GM12878 (cell line): Measurements from ENCODE around the gene HOXB6. TPM values are rescaled to one million over a fixed set of nuclear protein-coding genes. Genes with fewer than 3 reads are reported as not detected.
A peak's percentile ranks its signal among the peaks of the same experiment; 100 is the strongest.

Experiments
- ATAC-seq: fragments of 200-7000 bp; cut with Tn5 transposase; 3 replicates; pipeline ENCODE4 v1.9.1; 2020; ENCODE audit warnings: mild to moderate bottlenecking, moderate library complexity
- BruUV-seq: library from RNA; stranded (reverse); fragments of 400-500 nt; replicated peaks from 2 replicates; lab custom pipeline; 2021; lab: Mats Ljungman, UMichigan
- CTCF ChIA-PET: fragments of 300-600 bp; sonication (Branson Sonifier 250); formaldehyde crosslinking; extraction: SDS; loops from one replicate; lab custom pipeline; 2021; ENCODE audit warnings: inconsistent platforms; lab: Yijun Ruan, JAX
- POLR2A ChIA-PET: fragments of 350-600 bp; formaldehyde crosslinking; extraction: SDS; loops from one replicate; lab custom pipeline; 2021; ENCODE audit warnings: inconsistent platforms; lab: Charles Lee
- RAD21 ChIA-PET: fragments of 300-600 bp; sonication (Branson Sonifier 250); formaldehyde crosslinking; loops from one replicate; lab custom pipeline; 2023; ENCODE audit warnings: antibody characterized with exemption; ENCODE audit not compliant: unreplicated experiment; lab: Charles Lee
- SMC1A ChIA-PET: fragments of 300-600 bp; sonication (Branson Sonifier 250); formaldehyde crosslinking; loops from one replicate; lab custom pipeline; 2023; ENCODE audit not compliant: unreplicated experiment, uncharacterized antibody; lab: Charles Lee
- DNase-seq: peaks from one replicate; pipeline ENCODE4 v3.0.0-alpha.2; 2011; ENCODE audit warnings: low read depth, low spot score
- FAIRE-seq: peaks from 3 replicates; lab custom pipeline; 2011; peaks lifted over from hg19 to GRCh38; lab: Jason Lieb, UNC
- H2AFZ ChIP-seq: 2 replicates; pipeline ENCODE4 v1.6.0; 2011; ENCODE audit warnings: low read depth, low read length, control low read depth; ENCODE audit not compliant: control insufficient read depth
- H3K27ac ChIP-seq: 2 replicates; pipeline ENCODE4 v1.5.1; 2011; ENCODE audit warnings: control low read depth; ENCODE audit not compliant: control insufficient read depth, insufficient read depth
- H3K27me3 ChIP-seq, 2 experiments: replicated peaks in 1 of 2; 2 replicates each; pipeline versions ENCODE4 v1.6.0 to v1.6.1; 2011; ENCODE audit warnings: low read length in 1 of 2; ENCODE audit not compliant: control insufficient read depth in 2 of 2, insufficient read depth in 2 of 2
- H3K36me3 ChIP-seq, 2 experiments: 2 replicates each; pipeline ENCODE4 v1.5.1; 2011; ENCODE audit warnings: low read length in 1 of 2; ENCODE audit not compliant: control insufficient read depth in 2 of 2, insufficient read depth in 2 of 2
- H3K4me1 ChIP-seq: 2 replicates; pipeline ENCODE4 v1.6.1; 2011; ENCODE audit warnings: mild to moderate bottlenecking, low read length, moderate library complexity, mixed read lengths; ENCODE audit not compliant: control insufficient read depth, insufficient read depth
- H3K4me2 ChIP-seq: 2 replicates; pipeline ENCODE4 v1.6.0; 2011; ENCODE audit warnings: control low read depth; ENCODE audit not compliant: control insufficient read depth, insufficient read depth
- H3K4me3 ChIP-seq: fragments of 200-600 bp; sonication (generic); 2 replicates; pipeline ENCODE4 v1.5.1; 2016
- H3K79me2 ChIP-seq: 2 replicates; pipeline ENCODE4 v1.6.0; 2011; ENCODE audit warnings: low read length; ENCODE audit not compliant: control insufficient read depth, insufficient read depth
- H3K9ac ChIP-seq: 2 replicates; pipeline ENCODE4 v1.8.0; 2011; ENCODE audit warnings: low read length, control low read depth, mixed read lengths; ENCODE audit not compliant: control insufficient read depth, insufficient read depth
- H3K9me3 ChIP-seq: replicated peaks from 3 replicates; pipeline ENCODE4 v1.5.1; 2011; ENCODE audit warnings: mild to moderate bottlenecking, low read length; ENCODE audit not compliant: control insufficient read depth, insufficient read depth
- H4K20me1 ChIP-seq: 2 replicates; pipeline ENCODE4 v1.6.0; 2011; ENCODE audit not compliant: control insufficient read depth, insufficient read depth
- BACH1 ChIP-seq: fragments of 450-650 bp; IDR thresholded peaks from 2 replicates; pipeline ENCODE4 v1.6.1; 2017; ENCODE audit warnings: mild to moderate bottlenecking, borderline replicate concordance
- BCL11A ChIP-seq: IDR thresholded peaks from 2 replicates; pipeline ENCODE4 v1.6.1; 2011; ENCODE audit warnings: low read depth, low read length
- EGR1 ChIP-seq, 2 experiments: IDR thresholded peaks; 1 replicate in 1 of 2; 2 replicates in 1 of 2; pipeline ENCODE4 v1.6.1; 2011 to 2012; ENCODE audit warnings: low read depth in 2 of 2, low read length in 2 of 2, borderline replicate concordance in 1 of 2, mild to moderate bottlenecking in 1 of 2, moderate library complexity in 1 of 2
- IKZF1 ChIP-seq: fragments of 450-650 bp; conservative IDR thresholded peaks from 2 replicates; pipeline ENCODE4 v1.6.1; 2017; ENCODE audit warnings: antibody characterized with exemption, mild to moderate bottlenecking
- JUND ChIP-seq: IDR thresholded peaks from 2 replicates; pipeline ENCODE4 v1.6.1; 2012; ENCODE audit warnings: low read depth, mild to moderate bottlenecking, low read length, improper control_type of control experiment, moderate library complexity
- ZSCAN29 ChIP-seq: fragments of 450-650 bp; IDR thresholded peaks from 2 replicates; pipeline ENCODE4 v1.6.1; 2017; ENCODE audit warnings: mild to moderate bottlenecking, moderate library complexity
- WGBS: methylation state at CpG from one replicate; pipeline ENCODE4 v1.1.6; 2016; ENCODE audit warnings: low lambda C conversion rate; ENCODE audit not compliant: insufficient replicate concordance, insufficient coverage; ENCODE audit errors: missing lambda C conversion rate; 5-methylcytosine and 5-hydroxymethylcytosine counted together
- in situ Hi-C: fragments of 300-500 bp; cut with MboI; formaldehyde crosslinking; loops from 9 replicates; pipeline ENCODE4 v1.14.3; 2018; ENCODE audit warnings: mixed read lengths
- intact Hi-C: fragments of 100-400 bp; cut with micrococcal nuclease; formaldehyde crosslinking; loops from one replicate; pipeline ENCODE4 v1.14.2; 2022; ENCODE audit not compliant: unreplicated experiment
- polyA plus RNA-seq, 11 experiments: library from polyadenylated mRNA; depleted of rRNA in 4 of 11; unstranded in 6 of 11; stranded (reverse) in 5 of 11; fragments of >200 nt; fragmentation: Nextera tagmentation in 4 of 11; fragmentation: Illumina TruSeq in 1 of 11; extraction: Ambion mirVana in 4 of 11; extraction: Trizol in 1 of 11; gene quantifications; 1 replicate in 1 of 11; 2 replicates in 10 of 11; pipeline versions ENCODE4 v1.2.1 to v1.2.3, GENCODE V29; 2011 to 2016; ENCODE audit warnings: inconsistent platforms in 2 of 11, missing spikeins in 2 of 11, low read depth in 1 of 11
- total RNA-seq, 4 experiments: library from RNA; depleted of rRNA in 3 of 4; stranded (reverse); fragments of >200 nt in 3 of 4; fragmentation: Illumina TruSeq in 1 of 4; extraction: Trizol in 1 of 4; gene quantifications; 2 replicates each; pipeline versions ENCODE4 v1.2.1 to v1.2.3, GENCODE V29; 2013 to 2021
- TF ChIP-seq, protein P1 (sequence below): fragments of 450-650 bp; formaldehyde crosslinking; IDR thresholded peaks from 2 replicates; pipeline ENCODE4 v1.4.0; 2022; ENCODE audit warnings: mild to moderate bottlenecking, moderate library complexity

Gene HOXB6
- total and polyA plus RNA-seq, 10 of the 15 experiments (the other 5 are each of a cell fraction or from before 2014, with no cell fraction given), result 0.04 to 0.51 (median 0.09) TPM; not detected in 2

GRCh38 chr17:48609759-48610281 is 5.0 kb upstream of the HOXB6 start:
- intact Hi-C loops (no loop called here), in situ Hi-C loops (no loop called here)
- Histone ChIP-seq H3K79me2 (no peaks in the 10 kb centered on the region), H3K36me3 (no peaks in the 10 kb centered on the region; a peak in 1 of 4 replicates), H3K4me2 (peak overlapping the region; percentile 91), H3K27me3 (peaks cover 6 to 13% of the 10 kb centered on the region in 2 experiments; a peak in 3 of 4 replicates), H3K9ac (peak overlapping the region; percentile 76), H4K20me1 (no peaks in the 10 kb centered on the region), H3K4me3 (peak overlapping the region; percentile 86), H2AFZ (peak overlapping the region; percentile 96), H3K4me1 (peaks cover 11% of the 10 kb centered on the region), H3K9me3 (no peaks in the 10 kb centered on the region), H3K27ac (no peak overlapping the region)
- RAD21 ChIA-PET, result interaction anchor here (0.9 to 1.7 kb wide), 5 partner anchors 13 to 529 kb away, joined by 3 to 4 read pairs (median 3); partner anchors contain the start of gene HOXB5
- TF ChIP-seq EGR1 (IDR thresholded peaks at IDR 0.05; ENCODE audit: borderline replicate concordance in 1 of 2, low read depth in 2 of 2, low read length in 2 of 2), result peak in 1 of 2 experiments; percentile 13; a peak in 1 of 3 replicates
- TF ChIP-seq ZSCAN29, result no peak
- TF ChIP-seq IKZF1, result no peak
- no TSS peak for BruUV-seq
- ATAC-seq (no peak), DNase-seq (no peak), FAIRE-seq (no peak)
- POLR2A ChIA-PET, result interaction anchor here (0.6 to 1.7 kb wide), 4 partner anchors 14 to 120 kb away, joined by 3 to 6 read pairs (median 5); no protein-coding TSS in a partner anchor
- 14% methylated on average over 15 of the region's 15 CpGs for WGBS
- CTCF ChIA-PET, result interaction anchor here (0.8 to 1.8 kb wide), 10 partner anchors 9 to 584 kb away, joined by 3 to 8 read pairs (median 4); no protein-coding TSS in a partner anchor
- SMC1A ChIA-PET, result interaction anchor here (0.8 to 1.1 kb wide), 3 partner anchors 21 to 584 kb away, joined by 3 read pairs; no protein-coding TSS in a partner anchor

DNA sequence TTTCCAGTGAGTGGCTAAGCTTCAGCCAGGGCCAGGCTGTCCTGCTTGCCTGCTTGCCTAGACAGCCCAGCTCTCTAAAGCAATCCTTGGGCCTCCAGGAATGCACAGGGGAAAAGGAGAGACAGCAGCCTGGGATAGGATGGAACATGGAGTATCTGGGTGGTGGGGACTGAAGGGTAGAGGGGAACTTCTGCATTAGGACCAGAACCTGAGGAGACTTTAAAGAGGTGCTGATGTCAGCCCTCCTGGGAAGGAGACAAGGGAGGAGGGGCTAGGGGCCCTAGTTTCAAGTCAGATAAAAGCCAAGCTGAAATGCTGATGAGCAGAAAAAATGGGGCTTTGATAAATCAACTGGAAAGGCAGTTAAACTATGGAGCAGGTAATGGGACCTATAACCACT is 4.2 kb upstream of the HOXB6 start:
- ChIA-PET SMC1A (interaction anchor here (1.3 kb wide), 1 partner anchor 16 kb away, joined by 3 read pairs; the partner anchor contains the start of gene HOXB5), RAD21 (interaction anchor here (0.7 to 1.7 kb wide), 5 partner anchors 14 to 346 kb away, joined by 3 to 4 read pairs (median 4); partner anchors contain the start of gene HOXB5), CTCF (interaction anchor here (0.7 to 1.8 kb wide), 9 partner anchors 9 to 584 kb away, joined by 3 to 8 read pairs (median 5); no protein-coding TSS in a partner anchor), POLR2A (interaction anchor here (0.6 to 1.7 kb wide), 3 partner anchors 14 to 233 kb away, joined by 3 to 5 read pairs (median 3); no protein-coding TSS in a partner anchor)
- Histone ChIP-seq H3K36me3 (no peaks in the 10 kb centered on the region; a peak in 1 of 4 replicates), H2AFZ (no peak overlapping the region), H3K4me1 (peaks cover 11% of the 10 kb centered on the region), H3K4me3 (no peak overlapping the region), H4K20me1 (no peaks in the 10 kb centered on the region), H3K4me2 (0 out of 2 replicates have a peak overlapping the region, but pooled peaks have one; percentile 91), H3K9ac (no peak overlapping the region), H3K9me3 (no peaks in the 10 kb centered on the region), H3K79me2 (no peaks in the 10 kb centered on the region), H3K27ac (no peak overlapping the region), H3K27me3 (peaks cover 4 to 8% of the 10 kb centered on the region in 2 experiments; a peak in 3 of 4 replicates)
- BruUV-seq, result no TSS peak
- in situ Hi-C loops (no loop called here), intact Hi-C loops (no loop called here)
- FAIRE-seq (peak; percentile 68), DNase-seq (no peak), ATAC-seq (no peak)
- TF ChIP-seq BACH1 (no peak), BCL11A (no peak), JUND (no peak), IKZF1 (no peak)
- TF ChIP-seq, protein P1, sequence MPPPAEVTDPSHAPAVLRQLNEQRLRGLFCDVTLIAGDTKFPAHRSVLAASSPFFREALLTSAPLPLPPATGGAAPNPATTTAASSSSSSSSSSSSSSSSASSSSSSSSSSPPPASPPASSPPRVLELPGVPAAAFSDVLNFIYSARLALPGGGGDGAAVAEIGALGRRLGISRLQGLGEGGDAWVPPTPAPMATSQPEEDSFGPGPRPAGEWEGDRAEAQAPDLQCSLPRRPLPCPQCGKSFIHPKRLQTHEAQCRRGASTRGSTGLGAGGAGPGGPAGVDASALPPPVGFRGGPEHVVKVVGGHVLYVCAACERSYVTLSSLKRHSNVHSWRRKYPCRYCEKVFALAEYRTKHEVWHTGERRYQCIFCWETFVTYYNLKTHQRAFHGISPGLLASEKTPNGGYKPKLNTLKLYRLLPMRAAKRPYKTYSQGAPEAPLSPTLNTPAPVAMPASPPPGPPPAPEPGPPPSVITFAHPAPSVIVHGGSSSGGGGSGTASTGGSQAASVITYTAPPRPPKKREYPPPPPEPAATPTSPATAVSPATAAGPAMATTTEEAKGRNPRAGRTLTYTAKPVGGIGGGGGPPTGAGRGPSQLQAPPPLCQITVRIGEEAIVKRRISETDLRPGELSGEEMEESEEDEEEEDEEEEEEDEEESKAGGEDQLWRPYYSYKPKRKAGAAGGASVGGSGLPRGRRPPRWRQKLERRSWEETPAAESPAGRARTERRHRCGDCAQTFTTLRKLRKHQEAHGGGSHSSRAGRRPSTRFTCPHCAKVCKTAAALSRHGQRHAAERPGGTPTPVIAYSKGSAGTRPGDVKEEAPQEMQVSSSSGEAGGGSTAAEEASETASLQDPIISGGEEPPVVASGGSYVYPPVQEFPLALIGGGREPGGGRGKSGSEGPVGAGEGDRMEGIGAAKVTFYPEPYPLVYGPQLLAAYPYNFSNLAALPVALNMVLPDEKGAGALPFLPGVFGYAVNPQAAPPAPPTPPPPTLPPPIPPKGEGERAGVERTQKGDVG (CRISPR knock-in tag), result no peak
